GM13976 (cell line): ENCODE results near the gene RFPL4A.

Source experiments
- DNase-seq: peaks from one replicate; pipeline ENCODE4 v3.0.0; 2012; ENCODE audit warnings: low spot score
- CTCF ChIP-seq: IDR thresholded peaks from 2 replicates; pipeline ENCODE4 v1.5.1; 2012; ENCODE audit warnings: borderline replicate concordance, mild to moderate bottlenecking; ENCODE audit not compliant: insufficient read depth; ENCODE audit errors: extremely low read depth, missing control alignments, control extremely low read depth
- in situ Hi-C: fragments of 300-500 bp; cut with MboI; formaldehyde crosslinking; loops from one replicate; pipeline ENCODE4 v1.12.0; 2022; ENCODE audit warnings: low sequenced_read_pairs, mixed read lengths, inconsistent platforms; ENCODE audit not compliant: unreplicated experiment

RFPL4A gene

GRCh38 chr19:55809381-55810058 lies 50.6 kb downstream of the RFPL4A start:
- DNase-seq: peak; percentile 46
- in situ Hi-C loops: no loop called here
- peak; percentile 8 for TF ChIP-seq CTCF

- no peak for TF ChIP-seq CTCF
- in situ Hi-C loops: no loop called here
- DNase-seq: no peak
These were observed 52.4 kb downstream of the RFPL4A start for GRCh38 chr19:55811340-55811739.

GRCh38 chr19:55812449-55812848 lies 53.6 kb downstream of the RFPL4A start:
- in situ Hi-C loops: no loop called here
- DNase-seq: no peak
- no peak for TF ChIP-seq CTCF
